K562 (cell line): ENCODE results near the gene TOMM5. TPM values are rescaled to one million over a fixed set of nuclear protein-coding genes. Genes with fewer than 3 reads are reported as not detected.

Source experiments
- CBX2 ChIP-seq: fragments of 200-600 bp; sonication (generic); IDR thresholded peaks from one replicate; pipeline ENCODE4 v1.6.1; 2012; ENCODE audit warnings: mild to moderate bottlenecking, low read length, inconsistent platforms; ENCODE audit not compliant: insufficient read depth, poor library complexity, severe bottlenecking
- CREM ChIP-seq: IDR thresholded peaks from 2 replicates; pipeline ENCODE4 v1.6.1; 2014; ENCODE audit warnings: antibody characterized with exemption, low read depth
- HMBOX1 ChIP-seq: sonication (generic); IDR thresholded peaks from 2 replicates; pipeline ENCODE4 v1.6.1; 2016
- HNRNPK ChIP-seq: fragments of 200-400 bp; formaldehyde crosslinking; IDR thresholded peaks from one replicate; pipeline ENCODE4 v1.6.1; 2018; ENCODE audit warnings: mild to moderate bottlenecking, low read depth, low read length; ENCODE audit not compliant: poor library complexity, severe bottlenecking
- KAT2B ChIP-seq: IDR thresholded peaks from one replicate; pipeline ENCODE4 v1.6.1; 2012; ENCODE audit warnings: low read depth, mild to moderate bottlenecking, control low read depth, inconsistent platforms, low read length, moderate library complexity
- MCM5 ChIP-seq: fragments of 450-650 bp; IDR thresholded peaks from 2 replicates; pipeline ENCODE4 v1.6.1; 2016; ENCODE audit warnings: low read depth
- PTRF ChIP-seq: fragments of 450-650 bp; IDR thresholded peaks from 2 replicates; pipeline ENCODE4 v1.6.1; 2016; ENCODE audit warnings: mild to moderate bottlenecking, missing genetic modification characterization, missing compliant biosample characterization
- PYGO2 ChIP-seq: fragments of 450-650 bp; IDR thresholded peaks from 2 replicates; pipeline ENCODE4 v1.6.1; 2016; ENCODE audit warnings: mild to moderate bottlenecking, missing genetic modification characterization, moderate library complexity, missing compliant biosample characterization
- TOE1 ChIP-seq, 2 experiments: fragments of 450-650 bp in 1 of 2; sonication (generic) in 1 of 2; formaldehyde crosslinking in 1 of 2; IDR thresholded peaks; 2 replicates each; pipeline versions ENCODE4 v1.7.1 to v1.8.0; 2016 to 2022; ENCODE audit warnings: borderline replicate concordance in 2 of 2, mild to moderate bottlenecking in 2 of 2, antibody characterized with exemption in 1 of 2, inconsistent platforms in 1 of 2, low read depth in 1 of 2, missing genetic modification reagents in 1 of 2, moderate library complexity in 1 of 2
- ZNF23 ChIP-seq: fragments of 250-450 bp; sonication (Bioruptor Pico); IDR thresholded peaks from 2 replicates; pipeline ENCODE4 v1.4.0; 2020; ENCODE audit warnings: mild to moderate bottlenecking
- polyA plus RNA-seq, 8 experiments: library from polyadenylated mRNA; depleted of rRNA in 4 of 8; stranded (reverse) in 5 of 8; unstranded in 3 of 8; fragments of >200 nt; fragmentation: Nextera tagmentation in 2 of 8; fragmentation: Illumina TruSeq in 1 of 8; extraction: Ambion mirVana in 2 of 8; extraction: Trizol in 1 of 8; gene quantifications; 2 replicates each; pipeline versions ENCODE4 v1.2.1 to v1.2.3, GENCODE V29; 2011 to 2014; ENCODE audit warnings: inconsistent platforms in 1 of 8, missing spikeins in 1 of 8
- total RNA-seq, 7 experiments: library from RNA; depleted of rRNA in 6 of 7; stranded (reverse); fragments of >200 nt in 6 of 7; fragmentation: Illumina TruSeq in 2 of 7; extraction: Trizol in 2 of 7; gene quantifications; 2 replicates each; pipeline versions ENCODE4 v1.2.1 to v1.2.3, GENCODE V29; 2011 to 2021; ENCODE audit warnings: low replicate concordance in 1 of 7
- TF ChIP-seq, protein P1 (sequence below): fragments of 450-650 bp; IDR thresholded peaks from 2 replicates; pipeline ENCODE4 v1.6.1; 2017; ENCODE audit warnings: antibody characterized with exemption
- TF ChIP-seq, protein P2 (sequence below): fragments of 450-650 bp; formaldehyde crosslinking; IDR thresholded peaks from 2 replicates; pipeline ENCODE4 v1.4.0; 2020; ENCODE audit warnings: mild to moderate bottlenecking, moderate library complexity
- TF ChIP-seq, protein P3 (sequence below): fragments of 450-650 bp; conservative IDR thresholded peaks from 2 replicates; pipeline ENCODE4 v1.6.1; 2016; ENCODE audit warnings: missing genetic modification characterization, low read depth, mild to moderate bottlenecking, missing compliant biosample characterization, moderate library complexity
- TF ChIP-seq, protein P4 (sequence below): sonication (generic); formaldehyde crosslinking; IDR thresholded peaks from 2 replicates; pipeline ENCODE4 v1.8.0; 2023; ENCODE audit warnings: mild to moderate bottlenecking, missing genetic modification reagents

Gene TOMM5
- total and polyA plus RNA-seq, 9 of the 15 experiments (the other 6 are each of a cell fraction or from before 2014, with no cell fraction given), result 262 to 1,742 (median 496) TPM

GRCh38 chr9:37592108-37592951 is at the start of gene TOMM5 (continued):
- TF ChIP-seq, protein P1, sequence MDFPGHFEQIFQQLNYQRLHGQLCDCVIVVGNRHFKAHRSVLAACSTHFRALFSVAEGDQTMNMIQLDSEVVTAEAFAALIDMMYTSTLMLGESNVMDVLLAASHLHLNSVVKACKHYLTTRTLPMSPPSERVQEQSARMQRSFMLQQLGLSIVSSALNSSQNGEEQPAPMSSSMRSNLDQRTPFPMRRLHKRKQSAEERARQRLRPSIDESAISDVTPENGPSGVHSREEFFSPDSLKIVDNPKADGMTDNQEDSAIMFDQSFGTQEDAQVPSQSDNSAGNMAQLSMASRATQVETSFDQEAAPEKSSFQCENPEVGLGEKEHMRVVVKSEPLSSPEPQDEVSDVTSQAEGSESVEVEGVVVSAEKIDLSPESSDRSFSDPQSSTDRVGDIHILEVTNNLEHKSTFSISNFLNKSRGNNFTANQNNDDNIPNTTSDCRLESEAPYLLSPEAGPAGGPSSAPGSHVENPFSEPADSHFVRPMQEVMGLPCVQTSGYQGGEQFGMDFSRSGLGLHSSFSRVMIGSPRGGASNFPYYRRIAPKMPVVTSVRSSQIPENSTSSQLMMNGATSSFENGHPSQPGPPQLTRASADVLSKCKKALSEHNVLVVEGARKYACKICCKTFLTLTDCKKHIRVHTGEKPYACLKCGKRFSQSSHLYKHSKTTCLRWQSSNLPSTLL, result no peak
- TF ChIP-seq, protein P2, sequence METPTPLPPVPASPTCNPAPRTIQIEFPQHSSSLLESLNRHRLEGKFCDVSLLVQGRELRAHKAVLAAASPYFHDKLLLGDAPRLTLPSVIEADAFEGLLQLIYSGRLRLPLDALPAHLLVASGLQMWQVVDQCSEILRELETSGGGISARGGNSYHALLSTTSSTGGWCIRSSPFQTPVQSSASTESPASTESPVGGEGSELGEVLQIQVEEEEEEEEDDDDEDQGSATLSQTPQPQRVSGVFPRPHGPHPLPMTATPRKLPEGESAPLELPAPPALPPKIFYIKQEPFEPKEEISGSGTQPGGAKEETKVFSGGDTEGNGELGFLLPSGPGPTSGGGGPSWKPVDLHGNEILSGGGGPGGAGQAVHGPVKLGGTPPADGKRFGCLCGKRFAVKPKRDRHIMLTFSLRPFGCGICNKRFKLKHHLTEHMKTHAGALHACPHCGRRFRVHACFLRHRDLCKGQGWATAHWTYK (CRISPR knock-in tag), result no peak
- TF ChIP-seq CREM (peak; percentile 87), PYGO2 (tag) (no peak), KAT2B (no peak), HMBOX1 (no peak), HNRNPK (no peak), PTRF (tag) (no peak), CBX2 (no peak), ZNF23 (CRISPR knock-in tag) (no peak), MCM5 (no peak), TOE1 (IDR thresholded peaks at IDR 0.05; ENCODE audit: borderline replicate concordance) (peak; percentile 77), TOE1 (CRISPR knock-in tag; IDR thresholded peaks at IDR 0.05; ENCODE audit: borderline replicate concordance, low read depth) (no peak)
- TF ChIP-seq, protein P3, sequence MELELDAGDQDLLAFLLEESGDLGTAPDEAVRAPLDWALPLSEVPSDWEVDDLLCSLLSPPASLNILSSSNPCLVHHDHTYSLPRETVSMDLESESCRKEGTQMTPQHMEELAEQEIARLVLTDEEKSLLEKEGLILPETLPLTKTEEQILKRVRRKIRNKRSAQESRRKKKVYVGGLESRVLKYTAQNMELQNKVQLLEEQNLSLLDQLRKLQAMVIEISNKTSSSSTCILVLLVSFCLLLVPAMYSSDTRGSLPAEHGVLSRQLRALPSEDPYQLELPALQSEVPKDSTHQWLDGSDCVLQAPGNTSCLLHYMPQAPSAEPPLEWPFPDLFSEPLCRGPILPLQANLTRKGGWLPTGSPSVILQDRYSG (tag), result no peak; the same call in 1 of the 2 replicates
- TF ChIP-seq, protein P4, sequence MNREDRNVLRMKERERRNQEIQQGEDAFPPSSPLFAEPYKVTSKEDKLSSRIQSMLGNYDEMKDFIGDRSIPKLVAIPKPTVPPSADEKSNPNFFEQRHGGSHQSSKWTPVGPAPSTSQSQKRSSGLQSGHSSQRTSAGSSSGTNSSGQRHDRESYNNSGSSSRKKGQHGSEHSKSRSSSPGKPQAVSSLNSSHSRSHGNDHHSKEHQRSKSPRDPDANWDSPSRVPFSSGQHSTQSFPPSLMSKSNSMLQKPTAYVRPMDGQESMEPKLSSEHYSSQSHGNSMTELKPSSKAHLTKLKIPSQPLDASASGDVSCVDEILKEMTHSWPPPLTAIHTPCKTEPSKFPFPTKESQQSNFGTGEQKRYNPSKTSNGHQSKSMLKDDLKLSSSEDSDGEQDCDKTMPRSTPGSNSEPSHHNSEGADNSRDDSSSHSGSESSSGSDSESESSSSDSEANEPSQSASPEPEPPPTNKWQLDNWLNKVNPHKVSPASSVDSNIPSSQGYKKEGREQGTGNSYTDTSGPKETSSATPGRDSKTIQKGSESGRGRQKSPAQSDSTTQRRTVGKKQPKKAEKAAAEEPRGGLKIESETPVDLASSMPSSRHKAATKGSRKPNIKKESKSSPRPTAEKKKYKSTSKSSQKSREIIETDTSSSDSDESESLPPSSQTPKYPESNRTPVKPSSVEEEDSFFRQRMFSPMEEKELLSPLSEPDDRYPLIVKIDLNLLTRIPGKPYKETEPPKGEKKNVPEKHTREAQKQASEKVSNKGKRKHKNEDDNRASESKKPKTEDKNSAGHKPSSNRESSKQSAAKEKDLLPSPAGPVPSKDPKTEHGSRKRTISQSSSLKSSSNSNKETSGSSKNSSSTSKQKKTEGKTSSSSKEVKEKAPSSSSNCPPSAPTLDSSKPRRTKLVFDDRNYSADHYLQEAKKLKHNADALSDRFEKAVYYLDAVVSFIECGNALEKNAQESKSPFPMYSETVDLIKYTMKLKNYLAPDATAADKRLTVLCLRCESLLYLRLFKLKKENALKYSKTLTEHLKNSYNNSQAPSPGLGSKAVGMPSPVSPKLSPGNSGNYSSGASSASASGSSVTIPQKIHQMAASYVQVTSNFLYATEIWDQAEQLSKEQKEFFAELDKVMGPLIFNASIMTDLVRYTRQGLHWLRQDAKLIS (CRISPR knock-in tag), result no peak; the same call in 1 of the 2 replicates
